Left kidney (tissue), 2 donors: Measurements from ENCODE around the gene CCL5. TPM values are rescaled to one million over a fixed set of nuclear protein-coding genes. Genes with fewer than 3 reads are reported as not detected.
"Not testable (repeated sequence)": the region's sequence is repeated elsewhere in the genome, so short reads cannot be mapped to it uniquely, and the experiment has no call there.

Experiments used
- DNase-seq: peaks from one replicate; pipeline ENCODE4 v3.0.0-alpha.2; 2013
- polyA plus RNA-seq: library from polyadenylated mRNA; unstranded; fragments of 120-200 nt; gene quantifications from one replicate; pipeline ENCODE4 v1.2.1, GENCODE V29; 2013; ENCODE audit not compliant: insufficient read length

Gene CCL5
- polyA plus RNA-seq, 1 donor: 1.5 TPM

GRCh38 chr17:35900280-35900679 lies 20.1 kb upstream of the CCL5 start:
- no peak for DNase-seq

GRCh38 chr17:35898283-35899070 lies 18.3 kb upstream of the CCL5 start:
- DNase-seq: no peak

- DNase-seq: not testable (repeated sequence)
Measured at GRCh38 chr17:35897772-35898171, 17.6 kb upstream of the CCL5 start.

GRCh38 chr17:35895636-35896587 lies 15.8 kb upstream of the CCL5 start:
- no peak for DNase-seq

GRCh38 chr17:35894206-35894605 lies 14.0 kb upstream of the CCL5 start:
- DNase-seq: no peak

GRCh38 chr17:35893751-35894150 lies 13.6 kb upstream of the CCL5 start:
- no peak for DNase-seq

- DNase-seq: no peak
Measured at GRCh38 chr17:35892091-35893035, 12.2 kb upstream of the CCL5 start.

- no peak for DNase-seq
Measured at GRCh38 chr17:35891269-35891668, 11.1 kb upstream of the CCL5 start.

GRCh38 chr17:35890774-35891155 lies 10.6 kb upstream of the CCL5 start:
- DNase-seq: no peak

- peak; percentile 81 for DNase-seq
Measured at GRCh38 chr17:35889818-35890773, 9.9 kb upstream of the CCL5 start.

- DNase-seq: no peak
Measured at GRCh38 chr17:35889241-35889640, 9.1 kb upstream of the CCL5 start.

GRCh38 chr17:35878361-35878760 lies 1.8 kb downstream of the CCL5 start:
- no peak for DNase-seq

- DNase-seq: no peak
Measured at GRCh38 chr17:35877345-35878029, 2.7 kb downstream of the CCL5 start.

- DNase-seq: no peak
Measured at GRCh38 chr17:35876534-35876933, 3.6 kb downstream of the CCL5 start.

- DNase-seq: no peak
Measured at GRCh38 chr17:35875800-35876139, 4.4 kb downstream of the CCL5 start.

- DNase-seq: no peak
Measured at GRCh38 chr17:35875072-35875799, 4.9 kb downstream of the CCL5 start.

GRCh38 chr17:35872196-35872980 lies 7.8 kb downstream of the CCL5 start:
- no peak for DNase-seq

- DNase-seq: no peak
Measured at GRCh38 chr17:35870906-35871819, 9.0 kb downstream of the CCL5 start.
